ENCODE data around the gene IFIH1. TPM values are rescaled to one million over a fixed set of nuclear protein-coding genes. Genes with fewer than 3 reads are reported as not detected.

IFIH1 gene
- total RNA-seq, 1 experiment from 2014 or later: 8.5 TPM

DNA sequence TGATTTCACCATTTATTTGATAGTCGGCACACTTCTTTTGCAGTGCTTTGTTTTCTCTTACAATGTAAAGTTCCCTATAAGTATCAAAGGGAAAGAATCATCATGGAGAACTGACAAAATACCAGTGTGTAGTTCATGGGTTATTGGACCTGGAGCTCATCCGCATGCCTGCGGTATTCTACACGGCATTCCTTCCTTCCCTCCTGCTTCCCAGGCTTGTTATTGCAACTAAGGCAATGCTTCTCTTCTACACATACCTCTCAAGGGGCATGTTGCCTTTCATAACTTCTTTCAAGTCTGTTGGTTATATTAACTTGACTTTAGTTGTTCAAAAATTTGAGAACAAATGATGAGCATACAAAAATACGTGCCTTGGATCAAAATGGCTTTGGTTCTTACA lies 51.0 kb downstream of the IFIH1 start:
- no peak for DNase-seq (ENCODE audit: low read depth)
- in situ Hi-C loops (cut with HindIII; ENCODE audit: low pct_unique_long_range_greater_than_20kb, low sequenced_read_pairs): no loop called here

DNA sequence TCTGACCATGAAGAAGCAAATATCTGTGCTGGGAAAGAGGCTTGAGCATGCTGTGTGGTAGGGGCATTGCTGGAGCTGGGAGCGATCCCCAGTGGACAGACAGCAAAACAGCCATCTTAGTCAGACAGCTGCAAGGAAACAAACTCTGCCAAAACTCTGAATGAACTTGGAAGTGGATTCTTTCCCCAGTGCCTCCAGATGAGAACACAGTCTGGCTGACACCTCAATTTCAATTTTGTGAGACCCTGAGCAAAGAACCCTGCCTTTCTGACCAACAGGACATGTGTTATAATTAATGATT lies 52.1 kb downstream of the IFIH1 start:
- DNase-seq (ENCODE audit: low read depth): no peak
- in situ Hi-C loops (cut with HindIII; ENCODE audit: low pct_unique_long_range_greater_than_20kb, low sequenced_read_pairs): no loop called here

DNA sequence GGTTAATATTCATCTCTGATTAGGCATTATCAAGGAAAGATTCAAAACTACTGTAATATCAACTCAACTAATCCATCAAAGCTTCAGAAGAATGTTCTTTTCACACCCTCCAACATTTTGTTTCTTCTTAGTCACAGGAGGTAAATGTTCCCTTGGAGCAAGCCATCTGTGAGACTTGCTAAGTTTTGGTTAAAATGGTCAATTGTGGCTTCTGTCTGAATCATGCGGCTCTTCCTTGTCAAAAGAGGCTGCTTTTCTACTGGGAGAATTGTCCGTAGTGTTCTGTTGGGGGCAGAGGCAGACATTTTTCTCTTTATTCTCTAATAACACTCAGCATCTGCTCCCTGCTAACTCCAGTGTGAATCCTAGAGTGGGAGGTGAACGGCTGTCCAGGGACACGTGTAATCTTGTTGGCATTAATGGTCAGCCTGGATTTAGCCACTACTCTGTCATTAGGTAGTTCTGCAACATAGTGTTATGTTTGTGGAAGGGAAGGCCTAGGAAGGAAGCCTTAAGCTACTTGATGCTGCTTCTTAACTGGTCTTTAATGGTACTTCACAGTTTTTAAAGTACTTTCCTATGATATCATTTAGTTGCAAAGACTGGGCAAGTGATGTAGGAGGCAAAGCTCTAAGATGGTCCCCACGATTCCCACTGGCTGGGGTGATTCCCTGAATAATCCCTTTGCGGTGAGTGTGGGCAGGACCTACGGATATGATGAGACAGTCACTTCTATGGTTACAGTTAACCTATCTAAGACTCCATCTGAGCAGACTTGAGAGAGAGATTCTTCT lies 52.6 kb downstream of the IFIH1 start:
- in situ Hi-C loops (cut with HindIII; ENCODE audit: low pct_unique_long_range_greater_than_20kb, low sequenced_read_pairs): no loop called here
- no peak for DNase-seq (ENCODE audit: low read depth)

DNA sequence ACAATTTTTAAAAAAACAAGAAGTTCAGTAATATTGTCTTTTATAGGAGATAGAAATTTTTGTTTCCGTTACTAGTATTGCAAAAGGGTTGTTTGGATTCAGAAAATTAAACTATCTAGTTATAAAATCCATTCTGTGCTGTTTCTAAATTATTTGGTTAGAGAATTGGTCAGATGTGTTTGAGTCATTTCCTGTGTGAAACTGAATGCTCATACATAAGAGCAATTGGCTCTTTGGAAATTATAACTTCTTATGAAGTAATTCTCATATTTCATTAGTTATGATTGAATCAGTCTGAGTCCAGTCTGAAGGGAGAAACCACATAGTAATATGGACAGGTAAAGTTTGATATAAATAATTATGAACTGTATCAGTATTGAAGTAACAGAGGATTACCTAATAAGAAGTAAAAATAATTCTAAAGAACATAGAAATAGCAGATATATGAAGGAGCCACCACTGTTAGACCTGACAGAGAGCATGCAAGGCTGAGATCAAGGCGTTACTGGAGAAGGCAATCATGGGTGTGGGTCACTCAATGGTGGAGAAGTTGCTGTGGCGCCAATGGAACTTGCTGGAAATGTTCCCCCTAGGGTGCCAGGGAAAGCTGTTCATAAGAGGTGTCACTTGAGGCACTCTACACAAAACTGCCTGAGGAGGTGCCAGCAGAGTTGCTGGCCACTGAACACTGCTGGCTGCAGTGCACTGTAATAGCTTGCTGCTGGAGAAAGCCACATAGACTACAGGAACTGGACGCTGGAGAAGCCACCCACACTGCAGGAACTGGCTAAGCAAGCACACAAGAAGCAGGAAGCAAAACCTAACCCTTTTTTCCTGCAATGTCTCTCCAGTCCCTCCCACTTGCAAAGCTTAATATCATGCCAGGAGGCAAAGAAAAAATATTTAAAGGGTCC lies 57.2 kb downstream of the IFIH1 start:
- DNase-seq (ENCODE audit: low read depth): no peak
- in situ Hi-C loops (cut with HindIII; ENCODE audit: low pct_unique_long_range_greater_than_20kb, low sequenced_read_pairs): no loop called here

DNA sequence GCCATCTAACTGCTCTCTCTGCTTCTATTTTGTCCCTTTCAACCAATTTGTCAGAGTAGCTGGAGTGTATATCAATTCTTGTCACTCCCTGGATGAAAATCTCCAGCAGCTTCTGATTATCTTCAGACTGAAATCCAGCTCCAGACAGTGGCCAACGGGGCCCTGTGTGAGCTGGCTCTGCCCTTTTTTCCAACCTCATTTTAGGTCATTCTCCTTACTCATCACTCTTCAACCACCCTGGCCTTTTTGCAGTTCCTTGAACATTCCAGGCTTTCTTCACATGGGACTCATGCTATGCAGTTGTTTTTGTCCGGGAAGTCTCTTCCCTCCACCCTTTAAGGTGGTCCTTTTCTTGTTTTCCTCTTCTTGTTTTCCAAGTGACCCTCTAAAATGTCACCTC lies 59.8 kb downstream of the IFIH1 start:
- DNase-seq (ENCODE audit: low read depth): no peak
- in situ Hi-C loops (cut with HindIII; ENCODE audit: low pct_unique_long_range_greater_than_20kb, low sequenced_read_pairs): no loop called here

DNA sequence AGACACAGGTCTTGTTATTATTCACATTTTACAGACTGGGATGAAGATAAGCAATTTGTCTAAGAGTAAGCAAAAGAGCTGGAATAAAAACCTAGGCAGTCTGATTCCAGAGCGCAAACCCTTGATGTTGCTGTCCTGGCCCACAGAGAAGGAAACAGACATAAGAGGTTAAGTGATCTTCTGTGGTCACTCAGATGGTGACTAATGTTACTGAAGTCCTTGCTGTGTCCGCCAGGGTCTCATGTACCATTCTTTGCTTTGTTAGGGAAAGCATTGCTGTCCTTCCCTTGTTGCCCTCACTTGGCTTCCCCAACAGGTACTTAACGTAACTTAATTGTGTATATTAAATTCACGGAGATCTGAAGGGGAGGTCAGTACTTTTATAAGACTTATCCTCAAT lies 60.3 kb downstream of the IFIH1 start:
- no peak for DNase-seq (ENCODE audit: low read depth)
- in situ Hi-C loops (cut with HindIII; ENCODE audit: low pct_unique_long_range_greater_than_20kb, low sequenced_read_pairs): no loop called here

DNA sequence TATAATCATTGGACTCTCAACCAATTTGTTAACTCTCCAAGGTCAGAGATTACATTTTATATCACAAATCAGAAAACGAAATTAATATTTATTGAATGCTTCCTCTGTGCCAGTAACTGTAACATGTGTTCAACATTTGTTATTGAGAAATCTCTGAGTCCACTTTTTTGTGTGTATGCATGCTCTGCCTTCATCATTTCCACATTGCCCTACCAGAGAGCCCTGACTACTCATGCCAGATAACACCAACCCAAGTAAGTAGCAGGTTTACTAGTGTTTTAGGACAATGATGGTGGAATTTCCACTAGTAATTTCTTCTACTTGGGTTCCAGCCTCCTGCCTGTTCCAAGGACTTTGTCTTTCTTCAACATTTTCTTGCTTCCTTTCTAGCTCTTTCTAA lies 61.1 kb downstream of the IFIH1 start:
- in situ Hi-C loops (cut with HindIII; ENCODE audit: low pct_unique_long_range_greater_than_20kb, low sequenced_read_pairs): no loop called here
- DNase-seq (ENCODE audit: low read depth): no peak

DNA sequence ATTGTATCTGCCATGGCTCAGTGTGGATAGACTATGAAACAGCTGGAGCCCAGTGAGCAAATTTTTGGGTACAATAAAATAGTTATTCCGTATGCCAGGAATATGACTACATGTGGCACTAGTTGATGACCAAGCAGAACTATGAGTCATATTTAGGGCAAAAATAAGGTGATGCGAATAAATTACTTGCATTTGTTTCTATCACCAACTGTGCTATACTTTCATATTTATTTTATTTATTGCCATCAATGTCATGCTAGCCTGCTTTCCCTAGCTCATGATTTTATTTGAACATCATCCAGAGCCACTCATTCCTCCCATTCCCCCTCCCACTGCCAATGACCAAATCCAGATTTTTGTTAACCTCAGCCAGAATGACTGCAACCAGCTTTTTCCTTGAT lies 61.9 kb downstream of the IFIH1 start:
- no peak for DNase-seq (ENCODE audit: low read depth)
- in situ Hi-C loops (cut with HindIII; ENCODE audit: low pct_unique_long_range_greater_than_20kb, low sequenced_read_pairs): no loop called here

DNA sequence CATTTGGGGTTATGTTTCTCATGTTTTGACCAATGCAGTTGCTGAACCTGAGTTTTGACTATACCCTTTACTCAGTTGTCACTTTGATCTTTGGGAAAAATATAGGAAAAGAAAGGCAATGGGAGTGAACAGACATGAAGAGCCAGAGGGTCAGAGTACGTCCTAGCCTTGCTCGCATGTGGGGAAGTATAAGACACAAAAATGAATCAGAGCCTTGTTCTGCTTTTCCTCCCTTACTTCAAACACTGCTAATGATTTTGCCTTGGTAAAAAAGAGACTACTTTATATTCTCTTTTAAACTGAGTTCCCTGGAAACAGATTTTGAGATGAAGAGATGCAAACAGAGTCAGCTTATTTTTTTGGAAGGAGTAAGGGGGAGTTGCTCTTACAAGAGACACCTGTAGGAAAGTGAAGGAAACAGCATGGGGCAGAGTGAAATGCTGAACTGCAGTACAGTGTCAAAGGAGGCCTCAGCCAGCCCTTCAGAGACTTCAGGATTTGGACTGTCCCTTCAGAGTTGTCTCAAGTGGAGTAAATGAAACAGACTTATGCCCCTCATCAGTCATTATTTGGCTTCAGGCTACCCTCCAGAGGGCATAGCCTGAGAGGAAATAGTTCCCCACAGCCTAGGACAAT lies 64.1 kb downstream of the IFIH1 start:
- DNase-seq (ENCODE audit: low read depth): no peak
- in situ Hi-C loops (cut with HindIII; ENCODE audit: low pct_unique_long_range_greater_than_20kb, low sequenced_read_pairs): no loop called here

DNA sequence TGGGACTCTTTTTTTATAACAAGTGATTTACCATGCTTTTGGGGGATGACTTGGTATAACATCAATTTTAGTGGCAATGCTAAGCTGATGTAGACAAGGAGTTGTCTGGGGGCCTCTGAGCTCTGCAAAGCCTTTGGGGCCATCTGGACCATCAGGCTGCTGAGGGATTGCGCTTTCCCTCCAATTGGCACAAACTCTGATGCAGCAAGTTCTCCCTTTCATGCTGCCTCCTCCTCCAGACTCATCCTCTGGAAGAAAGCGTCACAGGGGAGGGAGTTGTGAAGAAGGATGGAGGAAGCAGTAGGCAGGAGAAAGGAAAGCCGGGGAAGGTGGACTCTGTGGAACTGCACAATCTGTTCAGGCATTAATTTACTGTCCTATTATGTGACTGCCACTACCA lies 65.0 kb downstream of the IFIH1 start:
- DNase-seq (ENCODE audit: low read depth): no peak
- in situ Hi-C loops (cut with HindIII; ENCODE audit: low pct_unique_long_range_greater_than_20kb, low sequenced_read_pairs): no loop called here

DNA sequence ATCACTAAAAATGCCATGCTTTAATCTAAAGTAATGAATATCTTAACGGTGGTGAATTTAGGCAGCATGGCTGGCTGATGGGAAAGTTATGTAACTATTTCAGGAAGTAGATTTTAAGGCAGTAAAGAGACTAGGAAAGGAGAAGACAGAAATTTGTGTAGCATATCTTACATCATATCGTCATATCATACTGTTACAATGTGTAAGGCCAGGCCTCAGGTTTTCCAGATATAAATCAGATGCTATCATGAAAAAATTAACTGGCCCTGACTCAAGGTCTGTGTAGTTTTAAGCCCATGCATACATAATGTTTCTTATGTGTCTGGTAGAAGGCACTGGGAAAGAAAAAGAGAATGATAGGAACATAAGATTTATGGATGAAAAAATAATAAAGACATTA lies 66.3 kb downstream of the IFIH1 start:
- no peak for DNase-seq (ENCODE audit: low read depth)
- in situ Hi-C loops (cut with HindIII; ENCODE audit: low pct_unique_long_range_greater_than_20kb, low sequenced_read_pairs): no loop called here

DNA sequence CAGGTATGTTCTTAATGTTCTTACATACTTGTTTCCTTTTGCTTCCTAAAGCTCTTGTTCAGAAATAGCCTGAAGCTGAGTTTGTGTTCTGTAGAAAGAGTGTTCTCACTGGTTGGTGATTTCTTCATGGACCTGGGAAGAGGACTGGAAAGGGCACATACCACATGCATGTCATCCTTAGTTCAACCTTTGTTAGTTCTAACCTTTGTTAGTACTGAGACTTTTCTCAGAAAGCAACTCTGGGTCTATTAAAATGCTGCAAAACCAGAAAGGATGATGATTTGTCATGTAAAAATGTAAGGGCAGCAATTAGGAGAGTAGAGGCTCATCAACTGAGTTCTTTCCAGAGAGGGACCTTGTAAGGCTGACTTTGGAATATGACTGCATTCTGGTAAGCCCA lies 72.7 kb downstream of the IFIH1 start:
- no peak for DNase-seq (ENCODE audit: low read depth)
- in situ Hi-C loops (cut with HindIII; ENCODE audit: low pct_unique_long_range_greater_than_20kb, low sequenced_read_pairs): no loop called here

DNA sequence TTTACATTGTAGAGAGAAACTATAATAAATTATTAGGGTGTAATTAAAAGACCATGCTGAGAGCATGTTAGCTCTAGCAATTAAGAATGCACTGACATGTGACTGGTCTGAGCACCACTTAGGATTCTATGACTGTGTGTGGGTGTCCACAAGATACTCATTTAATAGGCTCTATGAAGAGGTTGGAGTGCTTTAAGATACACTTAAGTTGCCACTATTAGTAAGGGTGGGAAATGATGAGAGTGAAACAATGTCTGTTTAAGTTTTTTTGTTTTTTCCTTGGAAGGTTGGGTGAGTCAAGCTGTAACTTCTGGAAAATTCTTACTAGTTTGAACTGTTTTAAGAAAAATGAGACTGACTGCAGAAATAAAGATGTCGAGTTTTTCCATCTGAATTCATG lies 73.4 kb downstream of the IFIH1 start:
- DNase-seq (ENCODE audit: low read depth): no peak
- in situ Hi-C loops (cut with HindIII; ENCODE audit: low pct_unique_long_range_greater_than_20kb, low sequenced_read_pairs): no loop called here

DNA sequence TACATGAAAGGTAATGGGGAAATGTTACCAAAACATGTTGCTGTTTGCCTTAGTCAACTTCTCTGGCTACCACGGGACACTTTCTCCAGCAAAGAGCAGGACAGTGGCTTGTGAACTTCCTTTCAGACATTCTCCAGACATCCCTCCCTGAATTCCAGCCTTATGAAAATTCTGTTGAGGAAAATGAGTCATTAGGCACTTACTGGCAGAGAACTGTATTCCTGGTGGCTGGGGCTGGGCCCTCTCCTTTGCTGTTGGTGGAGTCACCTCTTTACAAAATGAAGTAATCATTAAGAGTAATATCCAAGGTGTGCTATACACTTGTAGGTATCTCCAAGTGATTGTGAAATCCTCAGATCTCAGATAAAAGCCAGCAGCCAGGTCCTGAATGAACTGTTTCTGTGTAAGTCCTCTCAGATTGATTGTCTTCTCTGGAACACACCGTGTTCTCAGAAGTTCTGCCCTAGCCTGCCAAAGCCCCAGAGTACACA lies 73.9 kb downstream of the IFIH1 start:
- in situ Hi-C loops (cut with HindIII; ENCODE audit: low pct_unique_long_range_greater_than_20kb, low sequenced_read_pairs): no loop called here
- peak; percentile 12 for DNase-seq (ENCODE audit: low read depth)

DNA sequence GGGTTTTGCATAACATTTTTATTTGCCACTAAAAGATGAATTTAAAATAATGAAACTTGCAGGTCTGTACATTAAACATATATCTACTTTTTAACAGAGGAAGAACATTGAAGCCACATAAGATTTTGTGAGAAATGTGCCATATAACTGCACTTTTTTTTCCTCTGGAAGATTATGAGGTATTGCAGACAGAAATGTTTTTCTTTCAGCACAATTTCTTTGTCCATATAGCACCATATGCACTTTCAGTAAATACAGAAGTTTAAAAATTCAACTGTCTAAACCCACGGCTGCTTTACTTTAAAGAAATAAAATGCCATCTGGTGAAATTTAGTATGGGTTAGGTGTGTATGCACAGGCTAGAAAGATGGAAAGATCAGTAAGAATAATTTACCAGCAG lies 74.8 kb downstream of the IFIH1 start:
- DNase-seq (ENCODE audit: low read depth): no peak
- in situ Hi-C loops (cut with HindIII; ENCODE audit: low pct_unique_long_range_greater_than_20kb, low sequenced_read_pairs): no loop called here

DNA sequence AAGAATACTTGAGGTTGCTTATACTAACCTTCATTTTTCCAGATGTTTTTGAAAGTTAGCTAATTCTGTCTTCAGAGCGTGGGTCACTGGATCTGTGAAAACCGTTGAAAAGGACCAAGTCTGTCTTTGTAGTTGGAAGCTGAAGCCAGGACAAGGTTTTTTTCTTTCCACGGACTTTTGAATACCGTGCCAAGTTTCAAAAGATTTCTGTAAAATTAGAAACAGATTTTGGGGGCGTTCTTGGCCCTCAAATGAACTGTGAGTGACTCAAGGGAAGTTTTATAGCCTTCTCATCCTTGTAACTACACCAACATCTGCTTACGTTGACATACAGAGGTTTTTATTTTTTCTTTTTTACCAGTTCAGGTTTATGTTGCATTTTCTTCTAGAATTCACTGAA lies 75.2 kb downstream of the IFIH1 start, which contains the start of gene FAP:
Gene FAP (minus strand): TSS at position 152 of the 400 bp plus-strand sequence. CDS start 118 bp downstream, at position 34.
- DNase-seq (ENCODE audit: low read depth): no peak
- in situ Hi-C loops (cut with HindIII; ENCODE audit: low pct_unique_long_range_greater_than_20kb, low sequenced_read_pairs): no loop called here

DNA sequence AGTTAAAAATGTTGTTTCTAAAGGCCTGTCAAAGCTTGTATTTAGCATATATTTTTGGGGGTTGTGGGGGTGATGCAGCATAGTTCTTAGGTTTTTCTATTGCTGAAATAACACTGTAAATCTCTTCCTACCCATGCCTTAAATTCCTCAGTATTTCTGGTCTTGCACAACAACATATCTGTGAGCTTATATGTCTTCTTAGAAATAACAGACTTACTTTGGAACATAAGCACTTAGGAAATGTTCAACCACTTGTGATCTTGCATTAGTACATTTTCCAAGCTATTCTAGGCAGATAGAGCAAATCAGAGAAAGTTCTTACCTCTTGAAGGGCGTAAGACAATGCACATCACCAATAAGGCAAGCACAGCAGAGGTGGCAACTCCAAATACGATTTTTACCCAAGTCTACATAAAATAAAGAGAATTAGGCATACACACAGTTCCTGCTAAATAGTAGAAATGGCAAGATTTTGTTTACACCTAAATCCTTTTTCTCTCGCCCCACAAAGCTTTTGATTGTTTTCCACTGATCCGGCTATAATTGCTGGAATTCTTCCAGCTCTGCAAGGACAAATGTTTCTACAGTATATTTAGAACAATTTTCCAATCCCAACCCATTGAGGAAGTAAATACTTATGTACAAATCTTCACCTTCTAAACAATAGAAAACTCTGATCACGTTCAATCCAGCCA lies 75.8 kb downstream of the IFIH1 start:
- in situ Hi-C loops (cut with HindIII; ENCODE audit: low pct_unique_long_range_greater_than_20kb, low sequenced_read_pairs): no loop called here
- DNase-seq (ENCODE audit: low read depth): no peak

DNA sequence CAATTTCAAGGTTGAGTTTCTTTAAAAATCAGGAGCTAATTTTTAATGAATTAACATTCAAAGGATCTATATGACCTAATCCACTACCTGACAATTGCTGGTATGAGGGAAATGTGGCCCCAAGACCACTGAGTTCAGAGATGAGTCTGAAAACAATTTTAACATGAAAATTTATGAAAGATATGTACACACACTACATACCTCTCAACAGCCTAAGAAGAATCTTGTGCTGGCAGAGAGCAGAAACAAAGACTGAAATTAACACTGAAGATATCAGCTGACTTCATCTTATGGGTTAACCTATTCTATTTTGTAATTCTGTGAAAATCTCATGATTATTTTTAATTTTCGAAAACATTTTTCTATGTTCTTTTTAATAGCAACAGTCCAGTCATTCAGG lies 76.9 kb downstream of the IFIH1 start:
- in situ Hi-C loops (cut with HindIII; ENCODE audit: low pct_unique_long_range_greater_than_20kb, low sequenced_read_pairs): no loop called here
- no peak for DNase-seq (ENCODE audit: low read depth)
